GM19463 (cell line): ENCODE measurements around the gene TLCD2.
A peak's percentile ranks its signal among the peaks of the same experiment; 100 is the strongest.
"Not testable (repeated sequence)": the region's sequence is repeated elsewhere in the genome, so short reads cannot be mapped to it uniquely, and the experiment has no call there.

Experiments
- ATAC-seq: cut with Tn5 transposase; IDR thresholded peaks from one replicate; pipeline ENCODE4 v1.9.1; 2021; ENCODE audit warnings: mild to moderate bottlenecking, moderate library complexity; ENCODE audit not compliant: unreplicated experiment

The TLCD2 gene

GRCh38 chr17:1695365-1695764 is 14.8 kb downstream of the TLCD2 start:
- ATAC-seq = no peak

- ATAC-seq = no peak
Measured at GRCh38 chr17:1693339-1693738, 16.8 kb downstream of the TLCD2 start.

- no peak for ATAC-seq
Measured at GRCh38 chr17:1690544-1691221, 19.5 kb downstream of the TLCD2 start.

GRCh38 chr17:1688405-1688804 is 21.8 kb downstream of the TLCD2 start:
- not testable (repeated sequence) for ATAC-seq

- no peak for ATAC-seq
Measured at GRCh38 chr17:1686086-1686485, 24.1 kb downstream of the TLCD2 start.

GRCh38 chr17:1684378-1685189 is 25.6 kb downstream of the TLCD2 start, which contains the start of gene PRPF8:
Gene PRPF8, minus strand, starts transcription at chr17:1684867. Its CDS starts 296 bp downstream, at chr17:1684571.
- peak; percentile 98 for ATAC-seq

GRCh38 chr17:1683459-1683858 is 26.7 kb downstream of the TLCD2 start:
- ATAC-seq = no peak

GRCh38 chr17:1676401-1676800 is 33.8 kb downstream of the TLCD2 start:
- no peak for ATAC-seq

GRCh38 chr17:1673041-1673785 is 37.0 kb downstream of the TLCD2 start:
- no peak for ATAC-seq

- ATAC-seq = not testable (repeated sequence)
Measured at GRCh38 chr17:1663934-1664333, 46.2 kb downstream of the TLCD2 start.

GRCh38 chr17:1661045-1661444 is 49.1 kb downstream of the TLCD2 start:
- ATAC-seq = no peak

- no peak for ATAC-seq
Measured at GRCh38 chr17:1658100-1658499, 52.1 kb downstream of the TLCD2 start.

- ATAC-seq = no peak
Measured at GRCh38 chr17:1653735-1654134, 56.4 kb downstream of the TLCD2 start.

- not testable (repeated sequence) for ATAC-seq
Measured at GRCh38 chr17:1652794-1653193, 57.4 kb downstream of the TLCD2 start.
